CD4-positive, alpha-beta T cell (primary cell): Measurements from ENCODE around the gene SLC25A13. TPM values are rescaled to one million over a fixed set of nuclear protein-coding genes. Genes with fewer than 3 reads are reported as not detected.

ENCODE experiments used
- ATAC-seq: fragments of 200-7000 bp; cut with Tn5 transposase; one replicate; pipeline ENCODE4 v1.10.0; 2022; ENCODE audit warnings: mild to moderate bottlenecking; ENCODE audit not compliant: poor library complexity
- CTCF ChIA-PET: fragments of 350-600 bp; sonication (Branson Sonifier 250); formaldehyde crosslinking; loops from one replicate; lab custom pipeline; 2021; ENCODE audit warnings: antibody characterized with exemption, inconsistent platforms; lab: Charles Lee
- POLR2A ChIA-PET: fragments of 350-600 bp; sonication (Branson Sonifier 250); formaldehyde crosslinking; loops from one replicate; lab custom pipeline; 2021; ENCODE audit warnings: antibody characterized with exemption, inconsistent platforms; lab: Charles Lee
- DNase-seq, 14 experiments: peaks; one replicate each; pipeline ENCODE4 v3.0.0-alpha.2; 2013 to 2020; ENCODE audit warnings: mixed read lengths in 2 of 14
- H3K27ac ChIP-seq, 2 donors: one replicate each; pipeline versions ENCODE4 v1.5.1 to v1.7.0; 2013; ENCODE audit warnings: low read length in 2 of 2, low read depth in 1 of 2, mild to moderate bottlenecking in 1 of 2
- H3K27me3 ChIP-seq, 2 experiments: 1 replicate in 1 of 2; 2 replicates in 1 of 2; pipeline versions ENCODE4 v1.6.1 to v1.7.0; 2013; ENCODE audit warnings: low read length in 2 of 2, control low read depth in 1 of 2, mild to moderate bottlenecking in 1 of 2, moderate library complexity in 1 of 2; ENCODE audit not compliant: insufficient read depth in 2 of 2, control insufficient read depth in 1 of 2
- H3K36me3 ChIP-seq: one replicate; pipeline ENCODE4 v1.6.1; 2013; ENCODE audit warnings: low read length, control low read depth; ENCODE audit not compliant: insufficient read depth
- H3K4me1 ChIP-seq: one replicate; pipeline ENCODE4 v1.6.1; 2013; ENCODE audit warnings: low read length, control low read depth; ENCODE audit not compliant: insufficient read depth
- H3K4me3 ChIP-seq: one replicate; pipeline ENCODE4 v1.5.1; 2013; ENCODE audit warnings: mild to moderate bottlenecking, low read length, moderate library complexity
- H3K9me3 ChIP-seq, 2 experiments: 1 replicate in 1 of 2; 2 replicates in 1 of 2; pipeline versions ENCODE4 v1.6.1 to v1.7.0; 2013; ENCODE audit warnings: low read length in 2 of 2, mild to moderate bottlenecking in 2 of 2, control low read depth in 1 of 2, moderate library complexity in 1 of 2; ENCODE audit not compliant: control insufficient read depth in 1 of 2, insufficient read depth in 1 of 2
- H3K27ac Mint-ChIP-seq: one replicate; pipeline ENCODE4 v1.8.0; 2020; ENCODE audit warnings: mixed read lengths
- H3K27me3 Mint-ChIP-seq: one replicate; pipeline ENCODE4 v1.8.0; 2021; ENCODE audit warnings: mixed read lengths
- H3K36me3 Mint-ChIP-seq: one replicate; pipeline ENCODE4 v1.8.0; 2021; ENCODE audit warnings: low read depth, mixed read lengths
- H3K4me1 Mint-ChIP-seq: one replicate; pipeline ENCODE4 v1.8.0; 2021; ENCODE audit warnings: low read depth, mixed read lengths
- H3K4me3 Mint-ChIP-seq: one replicate; pipeline ENCODE4 v1.8.0; 2020; ENCODE audit warnings: mild to moderate bottlenecking, mixed read lengths
- H3K9me3 Mint-ChIP-seq: one replicate; pipeline ENCODE4 v1.8.0; 2020; ENCODE audit warnings: mixed read lengths
- intact Hi-C, 2 experiments: fragments of 100-400 bp; cut with DNase I in 1 of 2; cut with micrococcal nuclease in 1 of 2; formaldehyde crosslinking; loops; one replicate each; pipeline versions ENCODE4 v1.15.1 to v1.9.0; 2023 to 2025; cut with DNase I, micrococcal nuclease
- total RNA-seq, 174 experiments: library from RNA in 2 of 174; stranded (reverse) in 2 of 174; gene quantifications; one replicate each; pipeline ENCODE4 v1.2.3 and lab custom pipeline; 2021 to 2026
- TF ChIP-seq, protein P1 (sequence below): fragments of 200-600 bp; IDR thresholded peaks from one replicate; pipeline ENCODE4 v1.8.0; 2022; ENCODE audit warnings: antibody characterized with exemption, mild to moderate bottlenecking

SLC25A13 gene
- total RNA-seq, 2 experiments from 2014 or later = 12.7 to 13.5 TPM

DNA sequence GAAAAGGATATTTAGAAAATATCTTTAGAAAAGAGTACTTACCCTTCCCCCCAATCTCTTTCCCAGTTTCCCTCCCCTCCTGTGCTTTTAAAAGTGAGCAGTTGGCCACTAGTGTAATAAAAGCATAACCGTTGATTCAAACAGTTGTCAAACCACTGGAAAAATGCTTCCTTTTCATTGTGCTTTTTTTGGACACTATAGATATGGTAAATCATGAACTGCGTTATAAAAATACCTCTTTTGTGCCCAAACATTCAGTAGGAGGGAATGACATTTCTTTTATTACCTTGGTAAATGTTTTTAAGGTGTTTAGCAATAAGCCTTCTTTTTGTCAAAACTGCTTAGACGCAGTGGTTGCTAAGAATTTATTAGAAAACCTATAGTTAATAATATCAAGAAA lies 232.4 kb downstream of the SLC25A13 start:
- Histone ChIP-seq H3K4me3 (no peak overlapping the region), H3K36me3 (no peaks in the 10 kb centered on the region), H3K9me3 (no peaks in the 10 kb centered on the region), H3K27me3 (no peaks in the 10 kb centered on the region), H3K27ac (no peak overlapping the region), H3K4me1 (no peaks in the 10 kb centered on the region)
- H3K4me3 Mint-ChIP-seq = no peak overlapping the region
- CTCF ChIA-PET = no interaction called here
- POLR2A ChIA-PET = no interaction called here
- H3K27me3 Mint-ChIP-seq = peaks cover 7% of the 10 kb centered on the region
- TF ChIP-seq, protein P1, sequence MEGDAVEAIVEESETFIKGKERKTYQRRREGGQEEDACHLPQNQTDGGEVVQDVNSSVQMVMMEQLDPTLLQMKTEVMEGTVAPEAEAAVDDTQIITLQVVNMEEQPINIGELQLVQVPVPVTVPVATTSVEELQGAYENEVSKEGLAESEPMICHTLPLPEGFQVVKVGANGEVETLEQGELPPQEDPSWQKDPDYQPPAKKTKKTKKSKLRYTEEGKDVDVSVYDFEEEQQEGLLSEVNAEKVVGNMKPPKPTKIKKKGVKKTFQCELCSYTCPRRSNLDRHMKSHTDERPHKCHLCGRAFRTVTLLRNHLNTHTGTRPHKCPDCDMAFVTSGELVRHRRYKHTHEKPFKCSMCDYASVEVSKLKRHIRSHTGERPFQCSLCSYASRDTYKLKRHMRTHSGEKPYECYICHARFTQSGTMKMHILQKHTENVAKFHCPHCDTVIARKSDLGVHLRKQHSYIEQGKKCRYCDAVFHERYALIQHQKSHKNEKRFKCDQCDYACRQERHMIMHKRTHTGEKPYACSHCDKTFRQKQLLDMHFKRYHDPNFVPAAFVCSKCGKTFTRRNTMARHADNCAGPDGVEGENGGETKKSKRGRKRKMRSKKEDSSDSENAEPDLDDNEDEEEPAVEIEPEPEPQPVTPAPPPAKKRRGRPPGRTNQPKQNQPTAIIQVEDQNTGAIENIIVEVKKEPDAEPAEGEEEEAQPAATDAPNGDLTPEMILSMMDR = no peak
- DNase-seq (no peak), ATAC-seq (no peak)
- H3K4me1 Mint-ChIP-seq = no peaks in the 10 kb centered on the region
- H3K9me3 Mint-ChIP-seq = no peaks in the 10 kb centered on the region
- no peak overlapping the region for H3K27ac Mint-ChIP-seq
- H3K36me3 Mint-ChIP-seq = no peaks in the 10 kb centered on the region
- intact Hi-C loops = no loop called here

GRCh38 chr7:96088579-96088978 lies 233.3 kb downstream of the SLC25A13 start:
- Mint-ChIP-seq H3K9me3 (no peaks in the 10 kb centered on the region), H3K4me3 (no peak overlapping the region), H3K36me3 (no peaks in the 10 kb centered on the region), H3K4me1 (no peaks in the 10 kb centered on the region), H3K27ac (no peak overlapping the region), H3K27me3 (peaks cover 10% of the 10 kb centered on the region)
- DNase-seq (no peak), ATAC-seq (no peak)
- Histone ChIP-seq H3K27ac (no peak overlapping the region), H3K4me3 (no peak overlapping the region), H3K4me1 (no peaks in the 10 kb centered on the region), H3K27me3 (no peaks in the 10 kb centered on the region), H3K9me3 (no peaks in the 10 kb centered on the region), H3K36me3 (no peaks in the 10 kb centered on the region)
- ChIA-PET POLR2A (no interaction called here), CTCF (no interaction called here)
- intact Hi-C loops = no loop called here
- TF ChIP-seq, protein P1 = no peak

- Mint-ChIP-seq H3K9me3 (no peaks in the 10 kb centered on the region), H3K27me3 (peaks cover 12% of the 10 kb centered on the region), H3K36me3 (no peaks in the 10 kb centered on the region), H3K4me1 (no peaks in the 10 kb centered on the region), H3K4me3 (no peak overlapping the region), H3K27ac (no peak overlapping the region)
- Histone ChIP-seq H3K4me3 (no peak overlapping the region), H3K4me1 (no peaks in the 10 kb centered on the region), H3K27me3 (no peaks in the 10 kb centered on the region), H3K36me3 (no peaks in the 10 kb centered on the region), H3K9me3 (no peaks in the 10 kb centered on the region), H3K27ac (no peak overlapping the region)
- TF ChIP-seq, protein P1 = no peak
- CTCF ChIA-PET = interaction anchor here (0.7 kb wide), 1 partner anchor 47 kb away, joined by 3 read pairs; no protein-coding TSS in a partner anchor
- ATAC-seq = no peak
- POLR2A ChIA-PET = no interaction called here
- intact Hi-C loops = no loop called here
- no peak for DNase-seq
Observed at GRCh38 chr7:96085953-96086352, 235.9 kb downstream of the SLC25A13 start.
